COLO668 (cell line): ENCODE measurements around the gene CHST11.

Source experiments
- DNase-seq: peaks from one replicate; lab custom pipeline; 2025; ENCODE audit not compliant: unreplicated experiment; lab: John Stamatoyannopoulos, UW

Gene CHST11

DNA sequence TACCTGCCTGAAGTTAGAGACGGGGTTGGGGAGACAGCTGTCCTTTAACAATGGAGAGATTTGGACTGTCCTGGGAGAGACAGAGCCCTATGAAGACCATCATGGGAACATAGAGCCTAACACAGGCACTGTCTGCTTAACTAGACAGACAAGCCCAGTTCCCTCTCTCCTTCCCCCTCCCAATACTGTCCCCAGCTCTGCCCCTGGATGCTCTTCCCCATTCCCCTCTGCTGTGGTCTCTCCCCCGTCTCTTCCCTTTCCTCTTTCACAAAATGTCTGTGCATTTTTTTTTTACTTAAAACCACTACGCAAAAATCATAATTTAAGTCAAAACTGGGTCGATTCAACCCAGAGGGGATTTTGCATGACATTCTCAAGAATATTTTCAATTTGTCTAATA lies 232.9 kb downstream of the CHST11 start:
- DNase-seq, result no peak

DNA sequence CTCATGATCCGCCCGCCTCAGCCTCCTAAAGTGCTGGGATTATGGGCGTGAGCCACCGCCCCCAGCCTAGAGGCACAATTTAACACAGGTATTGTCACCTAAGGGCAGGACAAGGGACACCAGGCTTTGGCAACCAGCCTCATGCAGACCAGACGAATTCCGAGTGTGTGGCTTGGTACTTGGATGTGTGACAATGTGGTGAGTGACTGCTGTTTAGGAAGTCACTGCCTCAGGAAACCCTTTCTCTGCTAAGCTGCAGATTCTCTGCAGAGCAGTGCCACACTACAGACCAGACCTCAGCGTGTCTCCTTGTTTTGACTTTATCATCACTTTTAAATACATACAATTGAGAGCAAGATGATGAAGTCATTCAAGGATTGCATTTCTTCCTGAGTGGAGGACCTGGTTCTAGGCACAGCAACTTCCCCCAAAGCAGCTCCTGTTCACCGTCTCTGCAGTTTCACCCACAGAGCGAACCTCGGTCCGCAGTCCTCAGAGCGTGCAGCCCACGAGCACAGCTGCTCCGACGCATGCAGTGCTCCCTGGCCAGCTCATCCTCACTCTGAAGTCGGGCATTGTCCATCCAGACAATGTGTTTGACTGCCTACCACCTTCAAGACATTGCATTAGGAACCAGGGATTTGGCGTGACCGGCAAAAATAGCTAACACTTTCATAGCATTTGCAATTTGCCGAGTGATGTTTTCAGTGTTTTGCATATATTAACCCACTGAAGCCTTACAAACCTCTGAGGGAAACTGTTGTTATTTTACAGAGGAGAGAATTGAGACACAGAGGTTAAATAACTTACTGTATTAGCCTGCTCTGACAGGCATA lies 235.2 kb downstream of the CHST11 start:
- no peak for DNase-seq

DNA sequence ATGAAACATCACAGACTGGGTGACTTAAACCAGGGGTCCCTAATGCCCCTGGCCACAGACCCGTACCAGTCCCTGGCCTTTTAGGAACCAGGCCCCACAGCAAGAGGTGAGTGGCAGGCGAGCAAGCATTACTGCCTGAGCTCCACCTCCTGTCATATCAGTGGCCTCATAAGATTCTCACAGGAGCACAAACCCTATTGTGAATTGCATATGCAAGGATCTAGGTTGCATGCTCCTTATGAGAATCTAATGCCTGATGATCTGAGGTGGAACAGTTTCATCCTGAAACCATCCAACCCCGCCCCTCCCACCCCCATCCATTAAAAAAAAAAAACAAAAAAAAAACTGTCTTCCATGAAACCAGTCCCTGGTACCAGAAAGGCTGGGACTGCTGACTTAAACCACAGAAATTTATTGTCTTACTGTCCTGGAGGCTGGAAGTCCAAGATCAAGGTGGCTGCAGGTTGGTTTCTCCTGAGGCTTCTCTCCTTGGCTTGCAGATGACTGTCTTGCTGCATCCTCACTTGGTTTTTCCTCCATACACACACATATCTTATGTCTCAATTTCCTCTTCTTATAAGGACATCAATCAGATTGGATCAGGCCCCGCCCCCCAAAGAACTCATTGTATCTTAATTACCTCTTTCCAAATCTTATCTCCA lies 235.9 kb downstream of the CHST11 start:
- DNase-seq, result no peak

DNA sequence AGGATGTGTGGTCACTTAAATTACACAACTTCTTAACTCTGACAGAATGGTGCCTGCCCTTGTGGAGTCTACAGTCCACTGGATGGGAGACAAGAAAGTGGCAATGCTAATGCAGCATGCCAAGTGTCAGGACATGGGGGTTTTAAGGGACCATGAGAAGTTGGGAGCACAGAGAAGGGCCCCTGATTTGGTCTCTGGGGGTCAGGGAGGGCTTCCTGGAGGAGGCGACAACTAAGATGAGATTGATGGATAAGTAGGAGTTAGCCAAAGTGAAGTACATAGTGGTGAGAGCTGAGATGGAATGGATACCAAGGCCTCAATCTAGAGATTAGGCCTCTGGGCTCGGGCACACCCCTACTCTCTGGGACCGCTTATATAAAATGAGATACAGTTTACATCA lies 236.7 kb downstream of the CHST11 start:
- no peak for DNase-seq

DNA sequence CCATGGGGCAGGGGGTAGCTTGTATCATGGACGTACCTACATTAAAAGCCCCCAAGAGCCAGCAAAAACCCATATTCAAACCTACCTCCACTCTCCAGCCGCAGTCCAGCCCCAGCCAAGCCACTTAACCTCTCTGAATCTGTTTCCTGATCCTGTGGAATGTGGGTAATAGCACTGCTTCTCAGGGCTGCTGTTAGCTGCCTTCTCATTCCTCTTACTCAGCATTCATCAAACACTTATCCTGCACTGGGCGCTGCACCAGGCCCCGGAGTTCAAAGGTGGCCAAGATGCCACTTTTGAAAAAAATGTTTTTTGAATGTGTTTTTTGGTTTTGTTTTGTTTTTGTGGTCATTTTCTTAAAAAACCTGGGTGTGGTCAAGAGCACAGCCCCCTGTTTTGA lies 237.4 kb downstream of the CHST11 start:
- no peak for DNase-seq

DNA sequence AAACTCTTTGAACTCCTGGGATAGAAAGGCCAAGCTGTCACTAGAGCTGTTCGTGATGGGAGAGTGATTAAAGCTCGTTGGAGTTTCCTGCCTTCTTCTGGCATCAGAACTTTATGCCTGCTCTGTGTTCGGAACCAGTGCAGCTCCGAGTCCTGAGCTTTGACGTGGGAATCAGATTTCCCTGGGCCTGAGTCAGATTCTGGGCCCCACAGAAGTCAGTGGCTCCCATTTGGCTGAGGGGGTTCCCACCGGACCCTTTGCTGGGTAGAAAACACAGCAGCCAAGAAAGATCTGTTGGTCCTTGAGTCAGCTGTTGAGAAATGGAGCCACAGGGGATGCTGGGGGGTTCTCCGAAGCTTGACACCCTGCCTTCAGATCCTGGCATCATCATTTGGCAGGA lies 238.0 kb downstream of the CHST11 start:
- DNase-seq, result no peak

DNA sequence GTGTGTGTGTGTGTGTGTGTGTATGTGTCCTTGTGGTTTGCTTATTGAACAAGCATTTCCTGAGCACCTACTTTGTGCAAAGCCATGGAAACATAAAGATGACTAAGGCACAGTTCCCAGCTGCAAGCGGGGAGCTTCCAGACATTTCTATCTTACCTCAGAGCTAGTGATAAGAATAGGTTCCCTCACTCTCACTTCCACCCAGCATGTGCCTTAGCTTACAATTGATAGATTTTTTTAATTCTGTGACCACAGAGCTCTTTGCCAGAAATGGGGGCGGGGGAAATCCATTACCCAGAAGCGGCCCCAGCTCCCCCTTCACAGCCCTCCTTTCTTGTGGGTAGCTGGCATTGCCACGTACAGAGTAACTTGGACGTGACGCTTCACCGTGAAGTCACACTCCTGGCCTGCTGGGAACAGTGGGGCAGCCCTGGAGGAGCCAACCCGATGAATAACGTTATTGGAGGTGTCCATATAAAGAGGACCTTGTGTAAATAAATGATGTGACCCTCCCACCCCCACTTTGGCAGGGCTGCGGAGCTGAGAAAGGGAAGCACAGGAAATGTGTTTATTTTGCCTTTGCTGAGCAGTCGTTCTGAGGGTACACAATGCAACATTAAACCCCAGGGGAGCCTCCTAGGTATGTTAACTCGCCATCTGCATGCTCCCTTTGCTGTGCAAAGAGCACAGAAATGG lies 238.9 kb downstream of the CHST11 start:
- peak; percentile 57 for DNase-seq

DNA sequence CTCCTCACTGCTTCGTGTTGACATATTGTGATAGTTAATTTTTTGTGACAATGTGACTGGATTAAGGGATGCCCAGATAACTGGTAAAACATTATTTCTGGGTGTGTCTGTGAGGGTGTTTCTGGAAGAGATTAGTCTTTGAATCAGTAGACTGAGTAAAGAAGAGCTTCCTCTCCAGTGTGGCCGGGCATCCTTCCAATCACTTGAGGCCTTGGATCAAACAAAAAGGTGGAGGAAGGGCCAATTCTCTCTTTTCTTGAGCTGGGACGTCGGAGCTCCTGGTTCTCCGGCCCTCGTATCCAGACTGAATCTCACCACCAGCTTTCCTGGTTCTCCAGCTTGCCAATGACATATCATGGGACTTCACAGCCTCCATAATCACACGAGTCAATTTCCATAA lies 240.4 kb downstream of the CHST11 start:
- no peak for DNase-seq

DNA sequence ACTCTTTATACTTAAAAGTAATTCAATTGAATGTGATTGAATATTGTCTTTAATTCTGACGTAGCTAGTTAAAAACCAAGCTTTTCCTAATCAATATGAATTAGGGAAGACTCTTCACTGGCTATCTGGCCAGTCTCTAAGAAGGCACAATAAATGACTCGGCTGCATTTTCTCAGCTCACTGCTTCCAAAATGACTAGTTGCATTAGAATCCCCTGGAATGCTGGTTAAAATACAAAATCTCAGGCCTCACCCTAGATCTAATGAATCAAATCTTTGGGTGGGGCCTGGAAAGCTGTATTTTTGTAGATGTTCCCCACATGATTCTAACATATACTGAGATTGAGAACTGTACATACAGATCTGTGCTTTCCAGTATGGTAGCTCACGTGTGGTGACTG lies 242.1 kb downstream of the CHST11 start:
- no peak for DNase-seq

DNA sequence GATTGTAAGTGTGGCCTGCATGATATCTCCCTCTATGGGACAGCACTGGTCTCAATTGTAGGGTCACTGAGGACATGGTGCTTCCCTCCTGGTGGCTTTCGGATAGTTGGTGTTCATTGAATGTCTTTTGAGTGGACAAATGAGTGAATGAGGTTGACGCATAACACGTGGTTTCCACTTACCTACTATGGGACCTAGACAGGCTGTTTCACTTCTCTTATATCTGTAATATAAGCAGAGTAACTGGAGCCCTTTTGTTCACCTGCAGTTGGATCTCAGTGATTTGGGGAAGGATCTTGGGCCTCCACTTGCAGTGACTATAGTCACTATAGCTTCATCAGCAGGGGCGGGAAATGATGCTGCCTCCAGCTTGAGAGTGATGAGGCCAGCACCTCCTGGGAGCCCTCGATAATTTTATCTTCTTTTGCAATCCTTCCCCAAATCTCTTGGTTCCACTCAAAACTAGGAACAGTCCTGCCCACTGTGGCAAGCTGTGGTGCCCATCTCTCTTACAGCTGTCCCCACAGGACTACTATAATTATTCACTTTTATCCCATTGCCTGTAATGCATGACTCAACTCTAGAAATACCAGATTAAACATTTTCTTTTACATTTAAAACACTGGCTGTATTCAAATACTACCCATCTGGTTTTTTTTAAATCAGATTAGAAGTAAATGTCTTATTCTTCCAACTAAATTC lies 242.9 kb downstream of the CHST11 start:
- no peak for DNase-seq

DNA sequence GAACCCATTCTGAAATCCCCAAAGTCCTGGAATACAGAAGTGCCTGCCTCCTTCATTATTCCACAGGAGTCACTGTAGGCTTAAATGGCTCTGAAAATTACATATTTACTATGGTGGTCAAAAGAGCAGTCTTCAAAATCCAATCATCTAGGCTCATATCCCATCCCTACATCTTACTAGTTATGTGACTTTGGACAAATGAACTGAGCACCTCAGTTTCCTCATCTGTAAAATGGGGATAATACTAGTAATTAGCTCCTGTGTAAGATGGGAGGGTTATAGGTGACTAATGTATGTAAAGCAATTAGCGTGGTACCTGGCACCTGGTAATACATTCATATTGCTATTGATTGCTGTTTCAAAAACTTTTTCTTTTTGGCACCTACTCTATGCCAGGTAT lies 243.6 kb downstream of the CHST11 start:
- DNase-seq, result no peak

DNA sequence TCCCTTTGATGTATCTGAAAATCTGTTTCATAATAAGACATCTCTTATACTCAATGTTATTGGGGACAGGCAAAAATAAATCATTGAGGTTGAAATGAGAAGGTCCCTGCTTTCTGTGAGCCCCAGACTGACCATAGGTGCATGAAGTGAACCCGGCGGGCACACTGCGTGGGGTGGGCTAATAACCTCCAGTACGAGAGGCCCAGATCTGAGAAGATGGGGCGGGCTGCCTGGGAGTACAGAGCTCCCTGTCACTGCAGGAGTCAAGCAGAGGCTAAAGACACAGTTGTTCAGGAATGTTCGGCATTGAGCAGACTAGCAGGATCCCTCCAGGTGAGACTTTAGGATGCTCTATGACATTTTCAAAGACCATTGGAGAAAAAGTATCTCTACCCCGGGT lies 244.6 kb downstream of the CHST11 start:
- DNase-seq, result no peak

DNA sequence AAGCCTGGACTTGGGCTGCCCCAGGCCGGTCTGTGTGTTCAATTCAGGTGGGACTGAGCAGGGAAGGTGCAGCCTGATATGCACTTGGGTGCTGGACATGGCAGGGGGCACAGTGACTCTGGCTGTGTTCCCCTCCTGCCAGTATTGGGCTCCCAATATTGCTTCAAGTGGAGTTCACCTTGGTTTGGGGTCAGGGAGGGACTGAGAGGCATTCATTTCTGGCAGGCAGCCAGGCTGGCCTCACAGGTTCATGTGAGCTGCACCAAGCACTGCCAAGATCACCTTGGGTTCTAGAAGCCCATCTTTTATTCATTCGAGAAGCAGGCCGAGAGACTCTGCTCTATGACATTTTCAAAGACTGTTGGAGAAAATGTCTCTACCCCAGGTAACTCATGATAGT lies 245.0 kb downstream of the CHST11 start:
- peak; percentile 15 for DNase-seq

DNA sequence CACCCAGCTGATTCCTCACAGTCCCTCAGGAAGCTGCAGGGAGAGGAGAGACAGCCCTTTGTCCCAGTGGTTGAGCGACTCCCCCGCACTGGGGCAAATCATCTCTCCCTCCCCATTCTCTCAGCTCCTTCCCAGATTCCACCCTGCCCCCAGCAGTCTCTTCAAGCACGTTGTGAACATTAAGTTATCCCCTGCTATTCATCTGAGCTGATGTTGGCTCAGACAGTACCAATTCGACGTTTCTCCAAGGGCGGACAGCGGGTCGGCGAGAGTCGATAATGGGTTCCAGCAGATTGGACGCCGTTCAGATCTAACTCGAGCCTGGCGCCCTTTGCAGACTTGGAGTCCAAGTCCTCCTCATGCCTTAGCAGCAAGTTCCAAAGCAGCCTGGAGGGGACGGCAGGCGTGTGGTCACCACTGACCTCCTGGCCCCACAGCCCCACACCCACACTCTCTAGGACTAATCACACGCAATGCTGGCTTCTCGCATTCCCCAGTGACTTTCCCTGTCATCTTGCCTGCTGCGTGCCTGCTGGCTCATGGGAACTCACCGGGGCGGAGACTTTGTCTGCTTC lies 245.9 kb downstream of the CHST11 start:
- no peak for DNase-seq

DNA sequence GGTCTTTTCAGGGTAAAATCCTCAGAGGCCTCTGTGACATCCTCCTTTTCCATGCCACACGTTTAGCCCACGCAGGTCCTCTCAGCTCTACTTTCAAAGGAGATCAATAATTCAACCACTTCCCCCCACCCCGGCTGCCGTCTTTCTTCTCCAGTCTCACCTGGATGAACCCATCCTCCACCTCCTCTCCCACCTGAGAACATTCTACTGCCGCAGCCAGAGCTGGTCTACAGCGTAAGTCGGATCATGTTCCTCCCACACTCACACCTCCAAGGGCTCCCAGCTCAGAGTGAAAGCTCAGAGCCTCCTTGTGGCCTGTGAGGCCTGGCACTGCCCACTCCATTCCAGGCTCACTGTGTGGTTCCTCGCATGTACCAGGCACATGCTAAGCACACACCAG lies 246.6 kb downstream of the CHST11 start:
- no peak for DNase-seq

DNA sequence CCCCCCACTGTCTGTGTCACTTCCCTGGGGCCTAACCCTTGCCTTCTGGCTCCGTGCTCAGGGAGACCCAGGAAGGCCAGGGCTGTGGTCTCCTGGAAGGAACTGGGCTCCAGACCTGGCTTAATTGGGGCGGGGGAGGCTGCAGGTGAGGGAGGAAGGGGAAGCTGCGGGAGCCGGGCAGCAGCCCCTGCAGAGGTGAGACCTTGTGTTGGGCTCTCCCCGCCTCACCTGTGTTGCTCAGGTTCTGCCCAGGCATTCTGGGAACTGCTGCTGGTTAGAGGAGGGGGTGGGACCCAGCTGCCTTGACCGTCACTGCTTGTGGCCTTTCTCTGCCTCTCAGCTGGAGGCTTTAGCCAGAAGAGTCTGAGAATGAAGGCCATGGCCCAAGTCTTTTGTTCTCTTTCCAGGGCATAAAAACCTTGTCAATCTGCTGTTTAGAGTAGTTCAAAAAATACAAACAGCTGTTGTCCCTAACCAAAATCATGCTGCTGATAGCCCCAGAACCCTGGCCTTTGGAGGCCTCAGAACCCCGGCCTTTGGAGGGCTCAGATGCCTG lies 247.6 kb downstream of the CHST11 start:
- DNase-seq, result no peak

DNA sequence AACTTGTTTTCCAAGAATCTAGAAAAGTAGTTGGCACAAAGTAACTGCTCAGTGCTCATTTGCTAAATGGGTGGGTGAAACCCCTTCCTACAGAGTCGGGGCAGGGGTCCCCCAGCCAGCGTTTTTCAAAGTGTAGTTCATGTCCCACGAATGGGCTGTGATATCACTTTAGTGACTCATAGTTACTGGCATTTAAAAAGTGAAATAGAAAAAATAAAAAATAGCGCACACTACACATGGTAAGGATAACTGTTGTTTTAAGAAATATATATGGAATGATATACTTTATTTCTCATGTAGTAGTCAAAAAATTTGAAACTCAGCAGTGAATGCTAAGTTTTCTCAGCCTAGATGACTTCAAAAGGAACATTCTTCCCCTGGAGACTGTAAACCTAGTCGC lies 250.4 kb downstream of the CHST11 start:
- no peak for DNase-seq

DNA sequence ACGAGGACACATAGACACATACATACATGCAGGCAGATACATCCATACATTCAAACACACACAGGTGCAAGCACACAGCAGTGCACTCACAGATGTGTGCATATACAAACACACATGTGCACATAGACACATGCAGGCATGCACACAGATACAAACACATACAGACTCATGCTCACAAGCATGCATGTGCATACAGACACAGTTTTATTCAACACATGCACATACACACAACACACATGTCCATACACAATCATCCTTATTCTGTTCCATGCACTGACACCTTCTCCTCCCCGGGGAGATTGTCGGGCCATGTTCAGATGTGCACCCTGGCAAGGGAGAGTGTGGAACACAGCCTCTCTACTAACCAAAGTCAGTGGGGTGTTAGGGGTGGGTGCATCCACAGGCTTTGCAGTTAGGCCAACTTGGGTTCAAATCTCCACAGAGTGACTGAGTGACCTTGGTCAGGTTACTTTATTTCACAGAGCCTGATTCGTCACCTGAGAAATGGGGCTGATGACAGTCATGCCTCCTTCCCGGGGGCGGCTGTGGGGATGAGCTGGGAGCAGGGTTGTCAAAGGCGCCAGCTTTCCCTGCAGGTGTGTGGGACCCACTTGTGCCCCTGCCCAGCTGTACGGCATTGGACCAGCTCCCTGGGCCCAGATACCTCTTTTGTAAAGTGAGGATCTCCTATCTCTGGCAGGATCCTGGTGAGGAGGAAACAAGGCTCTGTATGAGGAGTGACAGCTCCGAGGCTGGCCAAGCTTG lies 251.2 kb downstream of the CHST11 start:
- no peak for DNase-seq

DNA sequence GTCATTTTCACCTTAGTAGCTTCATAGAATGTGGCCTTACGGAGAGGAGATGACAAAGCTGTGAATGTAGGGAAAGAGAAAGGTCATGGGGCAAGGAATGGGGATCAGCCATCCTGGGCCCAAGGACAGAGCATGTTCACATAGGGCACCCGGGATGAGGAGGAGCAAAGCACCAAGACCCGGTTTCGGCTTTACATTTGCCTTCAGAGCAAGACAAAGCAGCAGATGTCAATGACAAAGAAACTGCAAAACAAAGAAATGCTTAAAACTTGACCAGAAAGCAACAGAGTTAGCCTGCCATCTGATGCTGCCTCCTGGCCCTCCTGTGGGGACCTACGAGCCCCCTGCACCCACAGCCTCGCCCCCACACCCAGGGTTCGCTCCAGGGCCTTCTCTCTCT lies 252.1 kb downstream of the CHST11 start:
- DNase-seq, result no peak
